Endodermal cell (in vitro differentiated cells): ENCODE measurements around the gene CLCNKB. TPM values are rescaled to one million over a fixed set of nuclear protein-coding genes. Genes with fewer than 3 reads are reported as not detected.
"Not testable (repeated sequence)": the region's sequence is repeated elsewhere in the genome, so short reads cannot be mapped to it uniquely, and the experiment has no call there.

Experiments
- DNase-seq: peaks from one replicate; pipeline ENCODE4 v3.0.0-alpha.2; 2017
- H3K27ac ChIP-seq: 2 replicates; pipeline ENCODE4 v1.5.1; 2013; ENCODE audit warnings: mild to moderate bottlenecking, low read depth, low read length, moderate library complexity
- H3K27me3 ChIP-seq: 2 replicates; pipeline ENCODE4 v1.6.1; 2013; ENCODE audit warnings: mild to moderate bottlenecking, low read length, moderate library complexity; ENCODE audit not compliant: insufficient read depth, control insufficient read depth, poor library complexity, severe bottlenecking
- H3K36me3 ChIP-seq: 2 replicates; pipeline ENCODE4 v1.7.0; 2013; ENCODE audit warnings: mild to moderate bottlenecking, low read length, moderate library complexity; ENCODE audit not compliant: control insufficient read depth, insufficient read depth
- H3K4me1 ChIP-seq: one replicate; pipeline ENCODE4 v1.7.0; 2013; ENCODE audit warnings: low read length; ENCODE audit not compliant: control insufficient read depth, insufficient read depth
- H3K4me3 ChIP-seq: 2 replicates; pipeline ENCODE4 v1.5.1; 2013; ENCODE audit warnings: mild to moderate bottlenecking, low read length, moderate library complexity
- H3K9ac ChIP-seq: 2 replicates; pipeline ENCODE4 v1.6.1; 2013; ENCODE audit warnings: mild to moderate bottlenecking, low read length, moderate library complexity; ENCODE audit not compliant: poor library complexity, severe bottlenecking; ENCODE audit errors: extremely low read depth
- H3K9me3 ChIP-seq: 2 replicates; pipeline ENCODE4 v1.6.1; 2013; ENCODE audit warnings: mild to moderate bottlenecking, low read length, moderate library complexity; ENCODE audit not compliant: control insufficient read depth
- H3K27ac Mint-ChIP-seq: 2 replicates; pipeline ENCODE4 v1.8.0; 2020; ENCODE audit warnings: mixed read lengths
- H3K27me3 Mint-ChIP-seq: 2 replicates; pipeline ENCODE4 v1.8.0; 2021; ENCODE audit warnings: mild to moderate bottlenecking, mixed read lengths; ENCODE audit not compliant: insufficient read depth
- H3K36me3 Mint-ChIP-seq: 2 replicates; pipeline ENCODE4 v1.8.0; 2020; ENCODE audit warnings: low read depth, mixed read lengths
- H3K4me1 Mint-ChIP-seq: 2 replicates; pipeline ENCODE4 v1.8.0; 2020; ENCODE audit warnings: mixed read lengths
- H3K4me3 Mint-ChIP-seq: 2 replicates; pipeline ENCODE4 v1.8.0; 2020; ENCODE audit warnings: mild to moderate bottlenecking, moderate library complexity, mixed read lengths
- H3K9me3 Mint-ChIP-seq: 2 replicates; pipeline ENCODE4 v1.8.0; 2020; ENCODE audit warnings: mild to moderate bottlenecking, mixed read lengths
- WGBS, 2 experiments: methylation state at CpG; one replicate each; pipeline versions ENCODE4 v1.1.5 to v1.1.7; 2013; ENCODE audit warnings: missing lambda C conversion rate in 2 of 2, mixed read lengths in 1 of 2; ENCODE audit not compliant: insufficient coverage in 1 of 2, insufficient read length in 1 of 2; 5-methylcytosine and 5-hydroxymethylcytosine counted together
- total RNA-seq, 2 donors: library from RNA; stranded (reverse); fragmentation: NEBNext Ultra II Directional in 1 of 2; extraction: Animal tissue kit (Norgen Biotek cat#: 25700) in 1 of 2; gene quantifications; 2 replicates in 1 of 2; 3 replicates in 1 of 2; pipeline ENCODE4 v1.2.1, GENCODE V29; 2021
- TF ChIP-seq, protein P1 (sequence below): fragments of 200-600 bp; sonication (generic); conservative IDR thresholded peaks from 2 replicates; pipeline ENCODE4 v1.5.0; 2021; ENCODE audit warnings: antibody characterized with exemption, mild to moderate bottlenecking

CLCNKB gene
- total RNA-seq, 2 donors from 2014 or later, result 3.6 to 3.7 TPM

- peak overlapping the region; percentile 76 for H3K4me3 ChIP-seq
- Mint-ChIP-seq H3K4me1 (peaks cover 10% of the 10 kb centered on the region), H3K4me3 (peak overlapping the region; percentile 52), H3K36me3 (no peaks in the 10 kb centered on the region), H3K27me3 (peaks cover 17% of the 10 kb centered on the region), H3K27ac (peak overlapping the region; percentile 35), H3K9me3 (no peaks in the 10 kb centered on the region)
- peak overlapping the region; percentile 57 for H3K9ac ChIP-seq
- H3K9me3 ChIP-seq, result no peaks in the 10 kb centered on the region
- no peaks in the 10 kb centered on the region for H3K36me3 ChIP-seq
- TF ChIP-seq, protein P1, sequence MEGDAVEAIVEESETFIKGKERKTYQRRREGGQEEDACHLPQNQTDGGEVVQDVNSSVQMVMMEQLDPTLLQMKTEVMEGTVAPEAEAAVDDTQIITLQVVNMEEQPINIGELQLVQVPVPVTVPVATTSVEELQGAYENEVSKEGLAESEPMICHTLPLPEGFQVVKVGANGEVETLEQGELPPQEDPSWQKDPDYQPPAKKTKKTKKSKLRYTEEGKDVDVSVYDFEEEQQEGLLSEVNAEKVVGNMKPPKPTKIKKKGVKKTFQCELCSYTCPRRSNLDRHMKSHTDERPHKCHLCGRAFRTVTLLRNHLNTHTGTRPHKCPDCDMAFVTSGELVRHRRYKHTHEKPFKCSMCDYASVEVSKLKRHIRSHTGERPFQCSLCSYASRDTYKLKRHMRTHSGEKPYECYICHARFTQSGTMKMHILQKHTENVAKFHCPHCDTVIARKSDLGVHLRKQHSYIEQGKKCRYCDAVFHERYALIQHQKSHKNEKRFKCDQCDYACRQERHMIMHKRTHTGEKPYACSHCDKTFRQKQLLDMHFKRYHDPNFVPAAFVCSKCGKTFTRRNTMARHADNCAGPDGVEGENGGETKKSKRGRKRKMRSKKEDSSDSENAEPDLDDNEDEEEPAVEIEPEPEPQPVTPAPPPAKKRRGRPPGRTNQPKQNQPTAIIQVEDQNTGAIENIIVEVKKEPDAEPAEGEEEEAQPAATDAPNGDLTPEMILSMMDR, result peak; percentile 60
- no peak overlapping the region for H3K27ac ChIP-seq
- DNase-seq, result peak; percentile 98
- peaks cover 2% of the 10 kb centered on the region for H3K4me1 ChIP-seq
- WGBS, 2 experiments, result 3 to 8% methylated on average over 6 to 23 of the region's 25 CpGs
- H3K27me3 ChIP-seq, result no peaks in the 10 kb centered on the region
These were observed 5.1 kb downstream of the CLCNKB start for GRCh38 chr1:16048573-16049189.

DNA sequence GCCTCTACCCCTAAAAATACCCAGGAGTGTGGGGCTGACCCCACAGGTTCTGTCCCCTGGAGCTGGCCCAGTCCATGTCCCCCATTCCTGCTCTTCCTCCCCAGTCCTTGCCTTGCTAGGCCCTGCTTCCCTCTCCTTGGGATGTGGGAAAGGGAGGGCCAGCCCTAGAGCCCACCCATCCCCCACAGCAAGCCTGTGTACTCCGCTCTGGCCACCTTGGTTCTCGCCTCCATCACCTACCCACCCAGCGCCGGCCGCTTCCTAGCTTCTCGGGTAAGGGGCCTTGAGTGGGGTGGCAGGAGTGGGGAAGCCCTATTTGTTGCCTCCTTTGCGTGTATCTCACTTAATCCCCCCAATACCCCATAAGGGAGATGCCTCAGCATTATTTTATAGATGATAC, 6.7 kb downstream of the CLCNKB start:
- no peak overlapping the region for H3K4me3 ChIP-seq

DNA sequence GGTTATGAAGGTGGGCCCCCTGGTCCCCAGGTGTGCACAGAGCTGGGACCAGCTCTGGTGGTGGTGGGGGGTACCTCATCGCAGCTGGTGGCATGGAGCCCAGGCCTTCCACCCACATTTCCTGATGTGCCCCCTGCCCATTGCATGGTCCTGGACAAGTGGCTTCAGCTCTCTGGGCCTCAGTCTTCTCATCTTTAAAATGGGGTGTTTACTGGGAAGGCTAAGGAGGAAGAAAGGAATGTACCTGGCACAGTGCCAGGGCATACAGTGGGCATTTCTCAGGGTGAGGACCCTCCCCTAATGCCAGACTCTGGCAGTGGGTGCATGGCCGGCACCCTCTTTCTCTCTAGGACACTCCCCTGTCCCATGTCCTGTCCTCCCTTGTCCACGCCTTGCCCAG, 7.5 kb downstream of the CLCNKB start:
- H3K27me3 Mint-ChIP-seq, result peaks cover 15% of the 10 kb centered on the region
- DNase-seq, result no peak
- 95 to 100% methylated on average over 2 to 3 of the region's 3 CpGs for WGBS, 2 experiments

More for the DNA sequence above, 6.7 kb downstream of the CLCNKB start:
- peaks cover 12% of the 10 kb centered on the region for H3K4me1 Mint-ChIP-seq
- H3K9ac ChIP-seq, result no peak overlapping the region
- peak; percentile 79 for DNase-seq
- H3K9me3 ChIP-seq, result no peaks in the 10 kb centered on the region
- H3K27ac Mint-ChIP-seq, result peak overlapping the region; percentile 48
- H3K9me3 Mint-ChIP-seq, result no peaks in the 10 kb centered on the region
- H3K27me3 Mint-ChIP-seq, result peaks cover 17% of the 10 kb centered on the region
- no peaks in the 10 kb centered on the region for H3K27me3 ChIP-seq
- TF ChIP-seq, protein P1, result no peak
- no peak overlapping the region for H3K27ac ChIP-seq
- H3K36me3 Mint-ChIP-seq, result no peaks in the 10 kb centered on the region
- H3K36me3 ChIP-seq, result no peaks in the 10 kb centered on the region
- H3K4me3 Mint-ChIP-seq, result no peak overlapping the region
- WGBS, 2 experiments, result 80 to 87% methylated on average over 1 to 5 of the region's 7 CpGs
- peaks cover 2% of the 10 kb centered on the region for H3K4me1 ChIP-seq

DNA sequence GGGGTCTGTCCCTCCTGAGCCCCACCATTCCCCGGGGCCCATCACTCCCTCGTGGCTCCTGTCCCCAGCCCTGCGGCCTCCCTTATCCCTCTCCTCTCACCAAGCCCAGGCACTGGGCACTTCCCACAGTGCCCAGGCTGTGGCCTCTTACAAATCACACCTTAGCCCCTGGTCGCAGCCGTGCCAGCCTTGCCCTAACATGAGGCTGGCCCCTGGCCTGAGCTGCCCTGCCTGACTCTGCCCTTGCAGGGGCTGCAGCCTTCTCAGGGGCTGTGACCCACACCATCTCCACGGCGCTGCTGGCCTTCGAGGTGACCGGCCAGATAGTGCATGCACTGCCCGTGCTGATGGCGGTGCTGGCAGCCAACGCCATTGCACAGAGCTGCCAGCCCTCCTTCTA, 8.4 kb downstream of the CLCNKB start:
- H3K4me1 ChIP-seq, H3K27ac Mint-ChIP-seq, H3K4me3 ChIP-seq, H3K36me3 ChIP-seq, H3K9ac ChIP-seq, H3K36me3 Mint-ChIP-seq, H3K9me3 Mint-ChIP-seq, DNase-seq, H3K27ac ChIP-seq, H3K4me3 Mint-ChIP-seq, H3K27me3 ChIP-seq, H3K9me3 ChIP-seq: not testable (repeated sequence)
- Mint-ChIP-seq H3K27me3 (peaks cover 10% of the 10 kb centered on the region), H3K4me1 (peaks cover 19% of the 10 kb centered on the region)
- 91 to 100% methylated on average over 2 to 12 of the region's 12 CpGs for WGBS, 2 experiments

More for the DNA sequence above, 7.5 kb downstream of the CLCNKB start:
- H3K27ac ChIP-seq, result no peak overlapping the region
- no peak overlapping the region for H3K9ac ChIP-seq
- Mint-ChIP-seq H3K9me3 (no peaks in the 10 kb centered on the region), H3K4me1 (peaks cover 16% of the 10 kb centered on the region), H3K27ac (no peak overlapping the region), H3K36me3 (no peaks in the 10 kb centered on the region), H3K4me3 (no peak overlapping the region)
- H3K36me3 ChIP-seq, result no peaks in the 10 kb centered on the region
- H3K4me3 ChIP-seq, result no peak overlapping the region
- no peaks in the 10 kb centered on the region for H3K27me3 ChIP-seq
- H3K9me3 ChIP-seq, result no peaks in the 10 kb centered on the region
- peaks cover 2% of the 10 kb centered on the region for H3K4me1 ChIP-seq
- TF ChIP-seq, protein P1, result no peak
